ENCODE measurements around the gene CNGA4.

DNA sequence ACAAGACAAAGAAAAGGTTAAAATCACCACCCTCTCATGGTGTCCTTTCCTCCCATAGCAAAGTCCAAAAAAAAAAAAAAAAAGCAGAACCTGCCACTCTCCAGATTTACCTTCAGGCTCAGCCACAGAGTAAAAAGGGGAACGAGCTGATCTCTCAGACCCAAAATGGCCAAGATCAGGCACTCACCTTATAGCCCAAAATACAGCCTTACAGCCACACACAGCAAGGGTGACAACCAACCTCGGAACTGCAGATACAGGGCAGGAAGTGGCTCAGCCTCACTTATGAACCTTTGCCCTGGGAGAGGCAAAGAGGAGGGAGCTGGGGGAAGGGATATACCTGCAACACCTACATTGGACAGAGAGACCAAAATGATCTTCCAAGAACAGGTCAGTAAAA is 9.0 kb upstream of the CNGA4 start:
- TF ChIP-seq CTCF (conservative IDR thresholded peaks at IDR 0.05 in 1 of 2, IDR thresholded peaks at IDR 0.05 in 1 of 2; ENCODE audit: extremely low read depth in 1 of 2, insufficient read depth in 1 of 2, low read depth in 1 of 2, low read length in 2 of 2) = no peak
- TF ChIP-seq EZH2 (IDR thresholded peaks at IDR 0.05; ENCODE audit: borderline replicate concordance, low read length) = no peak

All from mammary epithelial cell (primary cell).